Amygdala (tissue), 56 donors: ENCODE measurements around the gene ZPBP2.

Experiments used
- DNase-seq, 56 donors: peaks; one replicate each; lab custom pipeline; 2025; lab: John Stamatoyannopoulos, UW

The ZPBP2 gene

GRCh38 chr17:39903158-39903884 lies 35.3 kb downstream of the ZPBP2 start:
- DNase-seq: no peak

- DNase-seq: no peak
Observed at GRCh38 chr17:39904990-39905288, 36.9 kb downstream of the ZPBP2 start.

DNA sequence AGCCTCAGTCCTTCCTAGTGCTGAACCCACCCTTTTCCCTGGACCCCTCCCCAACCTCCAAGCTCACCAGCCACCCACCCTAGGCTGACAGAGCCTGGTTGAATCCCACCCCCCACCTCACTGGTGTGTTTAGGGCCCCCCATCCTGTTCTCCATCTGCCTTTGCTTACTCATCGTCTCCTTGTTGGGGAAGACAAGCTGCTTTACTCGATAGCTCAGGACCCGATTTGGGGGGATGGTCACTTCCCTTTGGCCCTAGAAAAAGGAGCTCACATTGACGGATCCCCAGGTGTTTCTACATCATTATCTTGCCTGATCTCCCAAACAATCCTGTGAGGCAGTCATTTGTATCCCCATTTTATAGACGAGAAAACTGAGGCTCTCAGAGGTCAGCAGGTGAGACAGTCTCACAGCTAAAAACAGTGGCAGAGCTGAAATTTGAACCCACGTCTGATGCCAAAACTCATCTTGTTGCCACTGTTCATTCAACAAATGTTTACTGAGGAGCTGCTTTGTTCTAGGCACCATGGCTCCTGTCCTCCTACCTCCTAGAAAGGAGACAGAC lies 40.9 kb downstream of the ZPBP2 start:
- no peak for DNase-seq

DNA sequence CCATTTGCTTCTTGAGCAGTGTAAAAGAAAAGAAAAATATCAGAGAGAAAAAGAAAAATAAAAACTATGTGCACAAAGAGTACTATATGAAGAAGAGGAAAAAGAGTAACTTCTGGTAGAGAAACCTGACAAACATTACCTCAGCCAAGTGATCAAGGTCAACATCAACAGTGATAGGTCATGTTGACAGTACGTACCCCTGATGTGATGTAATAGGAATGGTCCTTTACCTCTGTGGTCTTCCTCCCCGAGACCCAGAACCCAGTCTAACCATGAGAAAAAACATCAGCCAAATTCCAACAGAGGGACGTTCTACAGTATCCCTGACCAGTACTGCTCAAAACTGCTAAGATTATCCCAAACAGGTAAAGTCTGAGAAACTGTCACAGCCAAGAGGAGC lies 46.0 kb downstream of the ZPBP2 start:
- DNase-seq: no peak

- DNase-seq: no peak
Observed at GRCh38 chr17:39915559-39915958, 47.6 kb downstream of the ZPBP2 start.

- no peak for DNase-seq
Observed at GRCh38 chr17:39916918-39917317, 48.9 kb downstream of the ZPBP2 start.

GRCh38 chr17:39919087-39919683 lies 51.2 kb downstream of the ZPBP2 start:
- DNase-seq: no peak

- DNase-seq: no peak
Observed at GRCh38 chr17:39920218-39921210, 52.5 kb downstream of the ZPBP2 start.

DNA sequence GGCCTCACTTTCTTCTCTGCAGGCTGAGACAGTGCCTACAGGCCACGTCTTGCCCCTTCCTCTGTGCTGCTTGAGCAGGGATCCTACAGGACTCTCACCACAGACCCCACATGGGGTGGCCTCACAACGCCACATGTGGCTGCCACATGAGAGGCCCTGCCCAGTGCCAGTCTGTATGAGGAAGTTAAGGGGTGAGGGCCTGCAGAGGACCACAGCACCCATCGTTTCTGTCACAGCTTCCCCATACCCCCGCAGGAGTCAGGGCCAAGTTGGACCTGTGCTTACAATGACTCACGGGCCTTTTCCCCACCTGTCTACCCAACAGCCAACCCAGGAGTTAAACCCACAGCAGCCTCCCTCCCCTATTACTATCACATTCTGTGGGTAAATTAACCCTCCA lies 53.3 kb downstream of the ZPBP2 start:
- peak in 15 of 56 donors; percentile 2 to 51 (median 14) for DNase-seq

- DNase-seq: no peak
Observed at GRCh38 chr17:39922006-39922405, 54.0 kb downstream of the ZPBP2 start.

DNA sequence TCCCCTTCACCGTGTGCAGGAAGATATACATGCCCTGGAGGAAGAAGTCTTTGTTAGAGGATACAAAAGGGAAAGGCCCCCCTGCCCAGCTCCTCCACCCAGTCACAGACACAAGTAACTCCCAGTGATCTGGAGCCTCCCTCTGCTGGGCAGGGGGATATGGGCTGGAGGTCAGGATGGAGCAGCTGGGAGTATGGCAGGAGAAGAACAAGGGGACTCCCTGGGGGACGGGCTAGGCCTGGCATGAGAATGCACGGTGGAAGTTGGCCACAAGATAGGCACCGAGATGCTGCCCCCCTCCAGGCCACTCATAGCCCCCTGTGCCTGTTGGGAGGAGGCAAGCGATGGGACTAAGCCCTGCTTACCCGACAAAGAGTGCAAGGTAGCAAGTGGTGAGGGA lies 55.2 kb downstream of the ZPBP2 start:
- no peak for DNase-seq

DNA sequence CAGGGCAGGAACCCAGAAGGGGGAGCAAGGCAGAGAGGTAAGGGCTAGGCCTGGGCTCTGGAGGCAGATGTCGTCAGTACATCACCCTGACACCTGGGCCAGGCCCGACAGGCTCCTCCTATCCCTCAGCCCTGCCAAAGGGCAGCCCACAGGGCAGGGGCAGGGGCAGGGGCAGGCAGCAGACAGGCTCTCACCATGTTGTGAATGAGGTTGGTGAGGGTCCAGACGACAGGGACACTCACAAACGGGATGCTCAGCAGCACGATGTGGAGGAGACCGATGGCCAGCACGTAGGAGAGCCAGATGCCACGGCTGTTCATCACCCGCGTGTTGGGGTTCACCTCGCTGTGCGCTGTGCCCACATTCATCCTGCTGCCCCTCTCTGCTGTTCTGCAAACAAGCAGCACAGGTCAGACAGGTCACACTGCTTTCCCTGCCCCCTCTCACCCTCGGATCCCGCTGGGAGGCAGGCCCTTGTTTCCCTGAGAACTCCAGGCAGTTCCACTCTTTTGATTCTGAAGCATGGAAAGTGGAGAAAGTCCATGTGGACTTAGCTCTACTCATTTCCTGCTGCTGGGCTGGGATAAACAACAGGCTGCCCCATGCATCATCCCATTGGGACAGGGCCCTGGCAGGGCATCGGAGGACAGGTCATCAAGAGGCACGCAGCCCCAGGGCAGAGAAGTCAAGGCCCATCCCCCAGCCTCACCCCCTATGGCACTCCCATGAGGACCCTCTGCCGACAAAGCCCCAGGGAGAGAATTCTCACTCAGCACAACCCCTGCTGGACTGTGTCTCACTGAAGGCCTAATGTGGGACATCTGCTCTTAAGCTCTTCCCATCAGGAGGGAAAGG lies 56.1 kb downstream of the ZPBP2 start:
- DNase-seq: no peak

DNA sequence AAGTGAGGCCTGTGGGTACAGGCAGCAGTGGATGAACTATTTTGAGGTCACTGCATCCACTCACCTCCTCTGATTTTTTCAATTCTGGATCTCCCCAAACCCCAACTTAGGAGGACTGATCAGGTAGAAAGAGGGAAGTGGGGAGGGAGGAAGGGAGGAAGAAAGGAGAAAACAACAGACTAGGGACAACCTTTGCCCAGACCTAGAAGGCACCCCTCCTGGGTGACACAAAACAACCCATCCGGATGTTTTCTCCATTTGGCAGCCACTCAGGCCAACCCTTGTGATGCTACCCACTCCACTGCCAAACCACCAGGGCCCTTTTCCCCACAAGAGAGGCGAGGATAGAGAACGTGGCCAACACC lies 56.7 kb downstream of the ZPBP2 start:
- DNase-seq: no peak

DNA sequence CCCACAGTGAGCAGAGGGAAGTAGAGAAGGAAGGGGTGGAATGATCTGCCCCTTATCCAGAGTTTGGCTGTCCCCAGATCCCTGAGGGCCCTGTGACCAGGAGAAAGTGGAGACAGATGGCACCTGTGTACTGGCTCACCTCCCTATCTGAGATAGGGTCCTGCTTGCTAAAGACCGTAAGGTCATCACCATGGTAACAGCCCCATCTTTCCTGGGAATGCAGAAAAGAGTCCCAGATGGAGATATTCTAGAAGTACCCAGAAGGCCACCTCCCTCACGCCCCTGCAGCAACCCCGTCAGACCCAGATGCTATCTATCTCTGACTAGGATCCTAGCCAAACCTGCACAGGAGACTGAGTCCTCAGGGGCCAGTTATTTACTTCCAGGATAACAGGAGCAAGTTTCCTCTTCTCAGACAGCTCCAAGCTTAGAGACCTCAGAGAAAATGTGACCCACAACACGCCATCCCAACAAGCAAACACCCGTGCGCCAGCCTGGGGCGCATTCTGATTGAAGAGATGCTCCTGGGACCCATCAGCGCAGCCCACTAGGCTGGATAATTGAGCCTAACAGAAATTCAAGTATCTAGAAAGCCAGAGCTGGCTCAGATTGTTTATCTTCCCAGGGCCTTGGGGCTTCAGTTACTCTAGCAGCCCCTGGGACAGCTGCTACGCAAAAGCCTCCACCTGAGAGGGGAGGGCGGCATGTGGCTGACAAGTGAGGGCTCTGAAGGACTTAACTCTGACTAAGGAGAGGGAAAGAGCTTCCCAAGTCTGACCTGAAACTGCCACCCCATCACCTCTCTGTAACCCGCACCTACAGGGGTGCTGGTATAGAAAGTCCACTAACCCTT lies 57.5 kb downstream of the ZPBP2 start:
- DNase-seq: no peak

- no peak for DNase-seq
Observed at GRCh38 chr17:39926135-39926587, 58.2 kb downstream of the ZPBP2 start.

GRCh38 chr17:39926588-39927100 lies 58.6 kb downstream of the ZPBP2 start:
- DNase-seq: peak in 6 of 56 donors; percentile 25 to 47 (median 42)
